Stomach (tissue), 9 donors: ENCODE measurements around the gene PFKFB3. TPM values are rescaled to one million over a fixed set of nuclear protein-coding genes. Genes with fewer than 3 reads are reported as not detected.

Experiments used
- DNase-seq, 2 donors: peaks; one replicate each; pipeline versions ENCODE4 v3.0.0 to v3.0.0-alpha.2; 2013 to 2019
- H3K27ac ChIP-seq, 5 donors: fragments of 200-600 bp in 4 of 5; sonication (generic) in 4 of 5; one replicate each; pipeline ENCODE4 v1.5.1; 2013 to 2019; ENCODE audit warnings: mild to moderate bottlenecking in 1 of 5, moderate library complexity in 1 of 5
- H3K27me3 ChIP-seq, 3 donors: fragments of 200-600 bp; sonication (generic); one replicate each; pipeline ENCODE4 v1.5.1; 2017 to 2019; ENCODE audit warnings: mixed run types in 1 of 3
- H3K36me3 ChIP-seq, 4 donors: fragments of 200-600 bp; sonication (generic); 1 replicate in 3 of 4; 2 replicates in 1 of 4; pipeline ENCODE4 v1.5.1; 2016 to 2019
- H3K4me1 ChIP-seq, 4 donors: fragments of 200-600 bp; sonication (generic); one replicate each; pipeline ENCODE4 v1.5.1; 2016 to 2019
- H3K4me3 ChIP-seq, 4 donors: fragments of 200-600 bp; sonication (generic) in 3 of 4; one replicate each; pipeline ENCODE4 v1.5.1; 2016 to 2019; ENCODE audit warnings: mild to moderate bottlenecking in 1 of 4
- H3K9me3 ChIP-seq, 4 donors: fragments of 200-600 bp; sonication (generic); one replicate each; pipeline ENCODE4 v1.5.1; 2016 to 2019
- EP300 ChIP-seq: sonication (generic); formaldehyde crosslinking; IDR thresholded peaks from one replicate; pipeline ENCODE4 v1.6.1; 2017; ENCODE audit warnings: antibody characterized with exemption
- POLR2A ChIP-seq, 4 donors: fragments of 450-650 bp; IDR thresholded peaks; one replicate each; pipeline ENCODE4 v1.6.1; 2016; ENCODE audit warnings: antibody characterized with exemption in 4 of 4, control low read depth in 2 of 4, mild to moderate bottlenecking in 1 of 4, moderate library complexity in 1 of 4
- POLR2AphosphoS5 ChIP-seq, 3 donors: sonication (generic); formaldehyde crosslinking; IDR thresholded peaks; one replicate each; pipeline ENCODE4 v1.6.1; 2016; ENCODE audit warnings: antibody characterized with exemption in 3 of 3
- WGBS, 5 donors: extraction: QIAGEN DNeasy Blood & Tissue Kit in 3 of 5; methylation state at CpG; one replicate each; pipeline versions ENCODE4 v1.1.5 to v1.1.7; 2013 to 2018; 5-methylcytosine and 5-hydroxymethylcytosine counted together
- intact Hi-C: fragments of 100-400 bp; cut with DNase I; formaldehyde crosslinking; loops from one replicate; pipeline ENCODE4 v1.15.1; 2023; ENCODE audit warnings: low total_unique reads
- polyA plus RNA-seq, 3 donors: library from polyadenylated mRNA; stranded (reverse); fragments of 200-250 nt; gene quantifications; one replicate each; pipeline ENCODE4 v1.2.3, GENCODE V29; 2013
- total RNA-seq, 5 donors: library from RNA; depleted of rRNA; stranded (reverse); fragments of >200 nt; gene quantifications; one replicate each; pipeline versions ENCODE4 v1.1.0 to v1.2.3, GENCODE V29; 2014 to 2016
- TF ChIP-seq, protein P1 (sequence below), 7 experiments: fragments of 450-650 bp in 4 of 7; fragments of 200-600 bp in 3 of 7; sonication (generic) in 3 of 7; IDR thresholded peaks; one replicate each; pipeline ENCODE4 v1.5.1; 2016 to 2019; ENCODE audit warnings: antibody characterized with exemption in 7 of 7, control low read depth in 2 of 7, mild to moderate bottlenecking in 1 of 7
- donor health status: healthy with polysubstance abuse.
- donor health status: Bipolar disorder and iron deficiency.
- donor health status: healthy.

PFKFB3 gene
- total and polyA plus RNA-seq, 8 donors = 17.7 to 199 (median 38.0) TPM

DNA sequence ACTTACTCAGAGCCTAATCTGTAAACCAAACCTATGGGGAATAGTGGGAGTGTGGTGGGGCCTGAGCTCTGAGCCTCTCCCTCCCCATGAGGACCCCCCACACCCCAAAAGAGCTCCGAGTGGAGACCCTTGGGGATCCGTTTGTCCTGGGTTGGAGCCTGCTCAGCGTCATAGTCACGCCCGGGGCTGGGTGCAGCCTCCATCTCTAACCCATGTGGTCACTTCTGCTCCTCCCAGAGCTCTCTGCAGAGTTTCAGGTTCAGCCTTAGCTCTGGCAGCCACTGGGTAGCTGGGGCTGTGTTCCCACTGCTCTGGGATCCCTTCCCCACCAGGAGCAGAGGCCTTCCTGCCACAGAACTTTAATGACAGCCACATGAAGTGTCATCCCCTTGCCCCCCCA is 25.9 kb downstream of the PFKFB3 start:
- Histone ChIP-seq H3K4me3 (no peak overlapping the region), H3K36me3 (peaks cover 94 to 100% (median 100%) of the 10 kb centered on the region in 4 donors), H3K4me1 (no peaks in the 10 kb centered on the region), H3K9me3 (no peaks in the 10 kb centered on the region), H3K27ac (no peak overlapping the region), H3K27me3 (no peaks in the 10 kb centered on the region)
- no peak for TF ChIP-seq EP300
- intact Hi-C loops = loop anchor here (10.0 kb wide), 1 partner anchor 176 kb away; no protein-coding TSS in a partner anchor
- whole genome bisulfite sequencing, 5 donors = 59 to 67% (median 63%) methylated on average over 5 of the region's 5 CpGs
- DNase-seq = no peak

DNA sequence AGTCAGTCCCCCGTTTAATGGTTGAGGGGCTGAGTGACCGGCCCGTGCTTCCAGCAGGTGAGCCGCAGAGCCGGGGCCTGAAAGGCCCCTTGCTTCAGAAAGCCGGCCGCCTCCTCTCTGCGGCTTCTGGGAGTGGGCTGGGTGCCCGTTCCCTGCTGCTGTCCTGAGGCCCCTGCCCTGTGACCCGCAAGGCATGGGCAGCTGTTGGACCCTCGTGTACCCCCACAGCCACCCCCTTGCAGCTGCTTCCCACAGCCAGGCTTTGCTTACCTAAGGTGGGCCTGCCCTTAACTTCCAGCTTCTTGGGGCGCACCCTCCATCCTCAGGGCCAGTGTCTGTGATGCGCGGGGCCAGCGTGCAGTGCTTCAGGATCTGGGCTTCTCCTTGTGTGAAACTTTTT is 26.6 kb downstream of the PFKFB3 start:
- intact Hi-C loops = loop anchor here (10.0 kb wide), 1 partner anchor 176 kb away; no protein-coding TSS in a partner anchor
- no peak overlapping the region for H3K4me3 ChIP-seq
- DNase-seq = no peak
- H3K4me1 ChIP-seq = no peaks in the 10 kb centered on the region
- H3K36me3 ChIP-seq = peaks cover 91 to 100% (median 100%) of the 10 kb centered on the region in 4 donors
- H3K27me3 ChIP-seq = no peaks in the 10 kb centered on the region
- no peaks in the 10 kb centered on the region for H3K9me3 ChIP-seq
- no peak overlapping the region for H3K27ac ChIP-seq
- TF ChIP-seq POLR2AphosphoS5 (IDR thresholded peaks at IDR 0.05) = no peak
- TF ChIP-seq, protein P1, sequence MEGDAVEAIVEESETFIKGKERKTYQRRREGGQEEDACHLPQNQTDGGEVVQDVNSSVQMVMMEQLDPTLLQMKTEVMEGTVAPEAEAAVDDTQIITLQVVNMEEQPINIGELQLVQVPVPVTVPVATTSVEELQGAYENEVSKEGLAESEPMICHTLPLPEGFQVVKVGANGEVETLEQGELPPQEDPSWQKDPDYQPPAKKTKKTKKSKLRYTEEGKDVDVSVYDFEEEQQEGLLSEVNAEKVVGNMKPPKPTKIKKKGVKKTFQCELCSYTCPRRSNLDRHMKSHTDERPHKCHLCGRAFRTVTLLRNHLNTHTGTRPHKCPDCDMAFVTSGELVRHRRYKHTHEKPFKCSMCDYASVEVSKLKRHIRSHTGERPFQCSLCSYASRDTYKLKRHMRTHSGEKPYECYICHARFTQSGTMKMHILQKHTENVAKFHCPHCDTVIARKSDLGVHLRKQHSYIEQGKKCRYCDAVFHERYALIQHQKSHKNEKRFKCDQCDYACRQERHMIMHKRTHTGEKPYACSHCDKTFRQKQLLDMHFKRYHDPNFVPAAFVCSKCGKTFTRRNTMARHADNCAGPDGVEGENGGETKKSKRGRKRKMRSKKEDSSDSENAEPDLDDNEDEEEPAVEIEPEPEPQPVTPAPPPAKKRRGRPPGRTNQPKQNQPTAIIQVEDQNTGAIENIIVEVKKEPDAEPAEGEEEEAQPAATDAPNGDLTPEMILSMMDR (IDR thresholded peaks at IDR 0.05) = no peak
- no peak for TF ChIP-seq POLR2A (IDR thresholded peaks at IDR 0.05)
- no peak for TF ChIP-seq EP300
- WGBS, 5 donors = 91 to 96% (median 95%) methylated on average over 11 to 15 of the region's 15 CpGs

DNA sequence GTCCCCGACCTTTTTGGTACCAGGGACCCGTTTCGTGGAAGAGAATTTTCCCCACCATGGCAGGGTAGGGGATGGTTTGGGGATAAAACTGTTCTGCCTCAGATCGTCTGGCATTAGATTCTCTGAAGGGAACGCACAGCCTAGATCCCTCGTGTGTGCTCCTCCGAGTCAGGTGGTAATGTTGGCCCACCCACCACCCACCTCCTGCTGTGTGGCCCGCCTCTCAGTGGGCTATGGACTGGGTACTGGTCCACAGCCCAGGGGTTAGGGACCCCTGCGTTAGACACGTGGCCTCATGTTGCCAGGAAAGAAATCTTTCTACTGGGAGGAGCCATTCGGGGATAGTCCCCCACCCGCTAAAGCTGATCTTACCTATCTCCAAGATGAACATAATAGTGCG is 27.0 kb downstream of the PFKFB3 start:
- H3K27ac ChIP-seq = no peak overlapping the region
- peaks cover 86 to 100% (median 100%) of the 10 kb centered on the region in 4 donors for H3K36me3 ChIP-seq
- no peak for TF ChIP-seq POLR2A (IDR thresholded peaks at IDR 0.05)
- no peak for TF ChIP-seq POLR2AphosphoS5 (IDR thresholded peaks at IDR 0.05)
- TF ChIP-seq, protein P1 (IDR thresholded peaks at IDR 0.05) = no peak
- TF ChIP-seq EP300 = no peak
- H3K27me3 ChIP-seq = no peaks in the 10 kb centered on the region
- no peaks in the 10 kb centered on the region for H3K4me1 ChIP-seq
- DNase-seq = no peak
- no peaks in the 10 kb centered on the region for H3K9me3 ChIP-seq
- WGBS, 5 donors = 85 to 94% (median 93%) methylated on average over 7 to 13 of the region's 13 CpGs
- H3K4me3 ChIP-seq = no peak overlapping the region
- intact Hi-C loops = loop anchor here (10.0 kb wide), 1 partner anchor 175 kb away; no protein-coding TSS in a partner anchor

DNA sequence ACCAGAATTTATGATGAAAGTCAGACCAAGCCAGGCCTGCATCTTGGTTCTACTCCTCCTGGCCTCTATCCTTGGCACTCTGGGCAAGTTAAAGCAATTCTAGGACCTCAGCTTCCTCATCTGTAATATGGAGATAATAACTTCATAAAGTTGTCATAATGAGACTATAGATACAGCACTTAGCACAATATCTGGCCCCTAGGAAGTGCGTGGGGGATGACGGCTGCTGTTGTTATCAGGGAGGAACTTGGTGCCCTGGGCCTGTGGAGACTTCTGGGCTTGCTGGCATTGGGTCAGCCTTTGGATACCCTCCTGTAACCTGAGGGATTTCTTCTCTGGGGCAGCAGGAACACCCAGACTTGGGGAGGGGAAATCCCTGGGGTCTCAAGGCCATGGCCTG is 27.6 kb downstream of the PFKFB3 start:
- Histone ChIP-seq H3K9me3 (no peaks in the 10 kb centered on the region), H3K4me1 (no peaks in the 10 kb centered on the region), H3K36me3 (peaks cover 80 to 100% (median 99%) of the 10 kb centered on the region in 4 donors), H3K4me3 (no peak overlapping the region), H3K27ac (no peak overlapping the region), H3K27me3 (no peaks in the 10 kb centered on the region)
- 89 to 100% (median 95%) methylated on average over 2 of the region's 2 CpGs for WGBS, 5 donors
- intact Hi-C loops = no loop called here
- no peak for DNase-seq
- no peak for TF ChIP-seq POLR2A (IDR thresholded peaks at IDR 0.05)
- TF ChIP-seq POLR2AphosphoS5 (IDR thresholded peaks at IDR 0.05) = no peak
- TF ChIP-seq, protein P1 (IDR thresholded peaks at IDR 0.05) = no peak
- no peak for TF ChIP-seq EP300

DNA sequence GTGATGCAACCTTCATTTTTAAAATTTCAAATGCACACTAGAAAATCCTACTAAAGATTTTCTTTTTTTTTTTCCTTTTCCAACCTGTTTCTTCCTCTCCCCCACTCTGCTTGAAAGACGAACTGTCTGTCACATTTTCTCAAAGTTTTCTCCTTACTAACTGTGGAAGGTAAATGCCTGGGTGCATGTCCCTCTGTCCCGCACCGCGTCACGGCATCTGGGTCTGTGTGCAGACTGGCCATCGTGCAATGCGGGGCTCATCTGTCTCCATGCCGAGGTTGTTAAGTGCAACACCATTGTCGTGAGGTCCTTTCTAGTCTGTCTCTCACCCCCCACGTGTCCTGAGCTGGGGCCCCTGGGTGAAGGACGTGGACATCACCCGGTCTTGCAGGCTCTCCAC is 28.4 kb downstream of the PFKFB3 start:
- H3K27ac ChIP-seq = no peak overlapping the region
- intact Hi-C loops = no loop called here
- peaks cover 73 to 100% (median 99%) of the 10 kb centered on the region in 4 donors for H3K36me3 ChIP-seq
- DNase-seq = no peak
- no peak overlapping the region for H3K4me3 ChIP-seq
- WGBS, 5 donors = 94 to 96% (median 96%) methylated on average over 12 of the region's 12 CpGs
- H3K9me3 ChIP-seq = no peaks in the 10 kb centered on the region
- no peak for TF ChIP-seq POLR2A (IDR thresholded peaks at IDR 0.05)
- TF ChIP-seq POLR2AphosphoS5 (IDR thresholded peaks at IDR 0.05) = no peak
- H3K27me3 ChIP-seq = no peaks in the 10 kb centered on the region
- no peaks in the 10 kb centered on the region for H3K4me1 ChIP-seq
